A549 (cell line): ENCODE measurements around the gene XPNPEP2. TPM values are rescaled to one million over a fixed set of nuclear protein-coding genes. Genes with fewer than 3 reads are reported as not detected.

Experiments used
- ATAC-seq, 2 experiments: fragments of 200-7000 bp in 1 of 2; fragments of >200 bp in 1 of 2; cut with Nextera tagmentation in 1 of 2; cut with Tn5 transposase in 1 of 2; 3 replicates each; pipeline versions ENCODE4 v1.8.0 to v1.9.1; 2018 to 2020; ENCODE audit warnings: mild to moderate bottlenecking in 1 of 2, moderate library complexity in 1 of 2
- CTCF ChIA-PET: fragments of 300-600 bp; sonication (Branson Sonifier 250); formaldehyde crosslinking; extraction: SDS; loops from one replicate; lab custom pipeline; 2021; ENCODE audit warnings: antibody characterized with exemption, inconsistent platforms; lab: Yijun Ruan, JAX
- POLR2A ChIA-PET: fragments of 350-600 bp; formaldehyde crosslinking; extraction: SDS; loops from one replicate; lab custom pipeline; 2021; ENCODE audit warnings: antibody characterized with exemption, inconsistent platforms; lab: Yijun Ruan, JAX
- DNase-seq, 2 experiments: peaks; one replicate each; pipeline versions ENCODE4 v3.0.0 to v3.0.0-alpha.2; 2011 to 2016; ENCODE audit warnings: low read depth in 1 of 2, low spot score in 1 of 2
- FAIRE-seq: peaks from 2 replicates; lab custom pipeline; 2011; peaks lifted over from hg19 to GRCh38; lab: Jason Lieb, UNC
- H3K27ac ChIP-seq, 2 experiments: fragments of >200 bp; sonication (Bioruptor Twin); formaldehyde crosslinking; 3 replicates each; pipeline ENCODE4 v1.5.1; 2016 to 2017
- H3K4me1 ChIP-seq: fragments of >200 bp; sonication (Bioruptor Twin); formaldehyde crosslinking; 3 replicates; pipeline ENCODE4 v1.6.1; 2016
- H3K4me2 ChIP-seq: fragments of >200 bp; sonication (Bioruptor Twin); formaldehyde crosslinking; 3 replicates; pipeline ENCODE4 v1.6.1; 2016
- H3K4me3 ChIP-seq: fragments of >200 bp; sonication (Bioruptor Twin); formaldehyde crosslinking; 3 replicates; pipeline ENCODE4 v1.5.1; 2016
- H3K9me3 ChIP-seq: fragments of >200 bp; sonication (Bioruptor Twin); formaldehyde crosslinking; 3 replicates; pipeline ENCODE4 v1.6.1; 2016
- BHLHE40 ChIP-seq: IDR thresholded peaks from 2 replicates; pipeline ENCODE4 v1.6.1; 2012; ENCODE audit warnings: low read depth, low read length, inconsistent platforms
- CBX2 ChIP-seq: fragments of 200-600 bp; sonication (generic); IDR thresholded peaks from 2 replicates; pipeline ENCODE4 v1.6.1; 2016; ENCODE audit warnings: low read depth, mild to moderate bottlenecking, borderline replicate concordance
- CTCF ChIP-seq: fragments of >200 bp; sonication (Bioruptor Twin); formaldehyde crosslinking; IDR thresholded peaks from 3 replicates; pipeline ENCODE4 v1.5.1; 2016
- EHF ChIP-seq: fragments of 250-450 bp; sonication (Bioruptor Pico); IDR thresholded peaks from 2 replicates; pipeline ENCODE4 v1.5.0; 2020; ENCODE audit warnings: mild to moderate bottlenecking
- EHMT2 ChIP-seq: fragments of 200-600 bp; sonication (generic); IDR thresholded peaks from 2 replicates; pipeline ENCODE4 v1.6.1; 2016; ENCODE audit warnings: antibody characterized with exemption, low read depth, mild to moderate bottlenecking, moderate library complexity
- EP300 ChIP-seq, 2 experiments: fragments of >200 bp; sonication (Bioruptor Twin); formaldehyde crosslinking; IDR thresholded peaks; 2 replicates in 1 of 2; 3 replicates in 1 of 2; pipeline ENCODE4 v1.6.1; 2016 to 2017
- FOSB ChIP-seq: fragments of 250-450 bp; sonication (Bioruptor Pico); IDR thresholded peaks from 2 replicates; pipeline ENCODE4 v1.5.0; 2020; ENCODE audit warnings: mild to moderate bottlenecking, moderate library complexity
- FOSL2 ChIP-seq, 2 experiments: fragments of 450-650 bp in 1 of 2; fragments of >200 bp in 1 of 2; sonication (Bioruptor Twin) in 1 of 2; formaldehyde crosslinking; IDR thresholded peaks; 2 replicates each; pipeline versions ENCODE4 v1.5.0 to v1.6.1; 2016 to 2020; ENCODE audit warnings: mild to moderate bottlenecking in 1 of 2, moderate library complexity in 1 of 2
- FOXS1 ChIP-seq: fragments of 250-450 bp; sonication (Bioruptor Pico); IDR thresholded peaks from 2 replicates; pipeline ENCODE4 v1.5.0; 2020; ENCODE audit warnings: mild to moderate bottlenecking, moderate library complexity
- GATA3 ChIP-seq: IDR thresholded peaks from 2 replicates; pipeline ENCODE4 v1.6.1; 2012; ENCODE audit warnings: borderline replicate concordance
- HDAC2 ChIP-seq: fragments of 200-600 bp; sonication (generic); IDR thresholded peaks from 2 replicates; pipeline ENCODE4 v1.6.1; 2016
- HMGXB4 ChIP-seq: fragments of 250-450 bp; sonication (Bioruptor Pico); IDR thresholded peaks from 2 replicates; pipeline ENCODE4 v1.5.0; 2021; ENCODE audit warnings: mild to moderate bottlenecking, moderate library complexity, borderline replicate concordance
- HOXB13 ChIP-seq: fragments of 250-450 bp; sonication (Bioruptor Pico); IDR thresholded peaks from 2 replicates; pipeline ENCODE4 v1.5.0; 2020; ENCODE audit warnings: low read depth, mild to moderate bottlenecking, moderate library complexity
- HOXB5 ChIP-seq: fragments of 250-450 bp; sonication (Bioruptor Pico); IDR thresholded peaks from 2 replicates; pipeline ENCODE4 v1.5.0; 2020; ENCODE audit warnings: mild to moderate bottlenecking, moderate library complexity
- JUN ChIP-seq, 2 experiments: fragments of >200 bp; sonication (Bioruptor Twin); formaldehyde crosslinking; IDR thresholded peaks; 2 replicates in 1 of 2; 3 replicates in 1 of 2; pipeline ENCODE4 v1.6.1; 2016 to 2017
- MAZ ChIP-seq: fragments of 150-350 bp; IDR thresholded peaks from 2 replicates; pipeline ENCODE4 v1.6.1; 2014; ENCODE audit warnings: antibody characterized with exemption, low read depth, low read length, borderline replicate concordance
- POLR2A ChIP-seq: IDR thresholded peaks from 2 replicates; pipeline ENCODE4 v1.6.1; 2012; ENCODE audit warnings: mild to moderate bottlenecking, low read length
- RAD21 ChIP-seq, 2 experiments: fragments of >200 bp in 1 of 2; sonication (Bioruptor Twin) in 1 of 2; formaldehyde crosslinking in 1 of 2; IDR thresholded peaks in 1 of 2; conservative IDR thresholded peaks in 1 of 2; 2 replicates in 1 of 2; 3 replicates in 1 of 2; pipeline ENCODE4 v1.6.1; 2012 to 2018; ENCODE audit warnings: inconsistent platforms in 1 of 2
- RCOR1 ChIP-seq: fragments of 150-350 bp; IDR thresholded peaks from 2 replicates; pipeline ENCODE4 v1.6.1; 2014; ENCODE audit warnings: antibody characterized with exemption, low read length, low read depth
- RFX5 ChIP-seq: fragments of 450-650 bp; IDR thresholded peaks from 2 replicates; pipeline ENCODE4 v1.7.1; 2014; ENCODE audit warnings: antibody characterized with exemption, mild to moderate bottlenecking, moderate library complexity
- SMC3 ChIP-seq: fragments of >200 bp; sonication (Bioruptor Twin); formaldehyde crosslinking; IDR thresholded peaks from 3 replicates; pipeline ENCODE4 v1.6.1; 2018; ENCODE audit warnings: inconsistent platforms
- SREBF2 ChIP-seq: fragments of 450-650 bp; IDR thresholded peaks from 2 replicates; pipeline ENCODE4 v1.6.1; 2014; ENCODE audit warnings: mild to moderate bottlenecking, moderate library complexity
- TFCP2L1 ChIP-seq: fragments of 250-450 bp; sonication (Bioruptor Pico); IDR thresholded peaks from 2 replicates; pipeline ENCODE4 v1.5.0; 2021; ENCODE audit warnings: mild to moderate bottlenecking
- TP53 ChIP-seq: fragments of 250-450 bp; sonication (Bioruptor Pico); IDR thresholded peaks from 2 replicates; pipeline ENCODE4 v1.5.0; 2021; ENCODE audit warnings: mild to moderate bottlenecking, moderate library complexity
- ZFP36 ChIP-seq: fragments of 450-650 bp; IDR thresholded peaks from 2 replicates; pipeline ENCODE4 v1.6.1; 2014; ENCODE audit warnings: borderline replicate concordance; ENCODE audit not compliant: partially characterized antibody
- ZSCAN20 ChIP-seq: fragments of 250-450 bp; sonication (Bioruptor Pico); IDR thresholded peaks from 2 replicates; pipeline ENCODE4 v1.8.0; 2022; ENCODE audit warnings: mild to moderate bottlenecking, moderate library complexity
- WGBS: methylation state at CpG from one replicate; pipeline ENCODE4 v1.1.6; 2017; ENCODE audit errors: missing lambda C conversion rate; 5-methylcytosine and 5-hydroxymethylcytosine counted together
- polyA plus RNA-seq, 4 experiments: library from polyadenylated mRNA; depleted of rRNA in 3 of 4; stranded (reverse); fragments of >200 nt; fragmentation: RNase III in 1 of 4; extraction: RNeasy Plus Mini Kit Qiagen cat#74134 plus additional on column Dnase treatment in 1 of 4; gene quantifications; 2 replicates in 3 of 4; 3 replicates in 1 of 4; pipeline ENCODE4 v1.2.3, GENCODE V29; 2011 to 2017
- TF ChIP-seq, protein P1 (sequence below): fragments of 450-650 bp; IDR thresholded peaks from 2 replicates; pipeline ENCODE4 v1.6.1; 2014; ENCODE audit warnings: antibody characterized with exemption
- TF ChIP-seq, protein P2 (sequence below): fragments of >200 bp; sonication (Bioruptor Twin); formaldehyde crosslinking; IDR thresholded peaks from 3 replicates; pipeline ENCODE4 v1.6.1; 2016
- TF ChIP-seq, protein P3 (sequence below): IDR thresholded peaks from 2 replicates; pipeline ENCODE4 v1.6.1; 2012

Gene XPNPEP2
- polyA plus RNA-seq, 2 of the 4 experiments (the other 2 are of a cell fraction): not detected

GRCh38 chrX:129726307-129727111 lies 12.3 kb upstream of the XPNPEP2 start (continued):
- TF ChIP-seq, protein P1, sequence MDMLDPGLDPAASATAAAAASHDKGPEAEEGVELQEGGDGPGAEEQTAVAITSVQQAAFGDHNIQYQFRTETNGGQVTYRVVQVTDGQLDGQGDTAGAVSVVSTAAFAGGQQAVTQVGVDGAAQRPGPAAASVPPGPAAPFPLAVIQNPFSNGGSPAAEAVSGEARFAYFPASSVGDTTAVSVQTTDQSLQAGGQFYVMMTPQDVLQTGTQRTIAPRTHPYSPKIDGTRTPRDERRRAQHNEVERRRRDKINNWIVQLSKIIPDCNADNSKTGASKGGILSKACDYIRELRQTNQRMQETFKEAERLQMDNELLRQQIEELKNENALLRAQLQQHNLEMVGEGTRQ: no peak
- TF ChIP-seq RCOR1 (no peak), MAZ (no peak), BHLHE40 (no peak), CTCF (peak; percentile 76), EHMT2 (no peak), FOSB (CRISPR knock-in tag) (no peak), SMC3 (peak; percentile 96), JUN (IDR thresholded peaks at IDR 0.05) (no peak), TFCP2L1 (no peak)

DNA sequence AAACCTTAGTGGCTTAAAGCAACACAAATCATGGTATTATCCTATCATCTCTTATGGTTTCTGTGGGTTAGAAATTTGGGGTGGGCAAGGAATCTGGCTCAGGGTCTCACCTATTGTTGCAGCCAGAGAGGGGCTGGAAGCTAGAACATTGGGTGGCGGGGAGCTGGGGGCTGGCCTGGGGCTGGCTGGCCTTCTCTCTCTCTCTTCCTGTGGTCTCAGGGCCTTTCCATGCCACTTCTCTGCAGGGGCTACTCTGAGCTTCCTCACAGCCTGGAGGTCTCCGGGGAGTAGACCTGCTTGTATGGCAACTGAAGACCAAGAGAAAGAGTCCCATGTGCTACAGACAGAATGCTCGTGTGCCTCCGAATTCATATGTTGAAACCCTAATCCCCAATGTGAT lies 10.7 kb upstream of the XPNPEP2 start:
- TF ChIP-seq HDAC2 (no peak), CBX2 (no peak), RFX5 (no peak), TP53 (CRISPR knock-in tag) (no peak), RAD21 (conservative IDR thresholded peaks at IDR 0.05 in 1 of 2, IDR thresholded peaks at IDR 0.05 in 1 of 2) (no peak), ZFP36 (no peak), MAZ (no peak)
- H3K4me2 ChIP-seq: no peak overlapping the region

GRCh38 chrX:129731228-129731627 lies 7.6 kb upstream of the XPNPEP2 start:
- CTCF ChIA-PET: no interaction called here
- TF ChIP-seq HOXB5 (CRISPR knock-in tag) (no peak), GATA3 (no peak), SREBF2 (no peak), EHF (CRISPR knock-in tag) (no peak), HMGXB4 (CRISPR knock-in tag) (no peak), FOXS1 (no peak), JUN (IDR thresholded peaks at IDR 0.05) (no peak), EP300 (IDR thresholded peaks at IDR 0.05) (no peak), POLR2A (no peak), ZSCAN20 (CRISPR knock-in tag) (no peak), FOSL2 (IDR thresholded peaks at IDR 0.05) (no peak), FOSL2 (CRISPR knock-in tag; IDR thresholded peaks at IDR 0.05) (no peak), HOXB13 (no peak)
- TF ChIP-seq, protein P1: no peak
- TF ChIP-seq, protein P2, sequence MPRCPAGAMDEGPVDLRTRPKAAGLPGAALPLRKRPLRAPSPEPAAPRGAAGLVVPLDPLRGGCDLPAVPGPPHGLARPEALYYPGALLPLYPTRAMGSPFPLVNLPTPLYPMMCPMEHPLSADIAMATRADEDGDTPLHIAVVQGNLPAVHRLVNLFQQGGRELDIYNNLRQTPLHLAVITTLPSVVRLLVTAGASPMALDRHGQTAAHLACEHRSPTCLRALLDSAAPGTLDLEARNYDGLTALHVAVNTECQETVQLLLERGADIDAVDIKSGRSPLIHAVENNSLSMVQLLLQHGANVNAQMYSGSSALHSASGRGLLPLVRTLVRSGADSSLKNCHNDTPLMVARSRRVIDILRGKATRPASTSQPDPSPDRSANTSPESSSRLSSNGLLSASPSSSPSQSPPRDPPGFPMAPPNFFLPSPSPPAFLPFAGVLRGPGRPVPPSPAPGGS: no peak
- TF ChIP-seq, protein P3, sequence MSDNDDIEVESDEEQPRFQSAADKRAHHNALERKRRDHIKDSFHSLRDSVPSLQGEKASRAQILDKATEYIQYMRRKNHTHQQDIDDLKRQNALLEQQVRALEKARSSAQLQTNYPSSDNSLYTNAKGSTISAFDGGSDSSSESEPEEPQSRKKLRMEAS: no peak

More for the DNA sequence above, 10.7 kb upstream of the XPNPEP2 start:
- Histone ChIP-seq H3K4me1 (no peaks in the 10 kb centered on the region), H3K9me3 (no peaks in the 10 kb centered on the region), H3K4me3 (no peak overlapping the region), H3K27ac (no peak overlapping the region)
- FAIRE-seq (no peak), DNase-seq (no peak), ATAC-seq (no peak)
- WGBS: 73% methylated on average over 4 of the region's 4 CpGs
- ChIA-PET POLR2A (no interaction called here), CTCF (interaction anchor here (1.2 to 8.9 kb wide), 4 partner anchors 33 to 119 kb away, joined by 3 to 218 read pairs (median 66); partner anchors contain the start of gene APLN)

More at GRCh38 chrX:129731228-129731627, 7.6 kb upstream of the XPNPEP2 start:
- Histone ChIP-seq H3K4me2 (no peak overlapping the region), H3K4me1 (no peaks in the 10 kb centered on the region), H3K4me3 (no peak overlapping the region), H3K9me3 (no peaks in the 10 kb centered on the region), H3K27ac (no peak overlapping the region)
- FAIRE-seq (no peak), ATAC-seq (no peak), DNase-seq (no peak)
- WGBS: 33% methylated on average over 2 of the region's 2 CpGs
- POLR2A ChIA-PET: no interaction called here
